ENCODE measurements around the gene C4orf17. TPM values are rescaled to one million over a fixed set of nuclear protein-coding genes. Genes with fewer than 3 reads are reported as not detected.

C4orf17 gene
- polyA plus RNA-seq, 1 of the 3 experiments (the other 2 are of a cell fraction): not detected

- TF ChIP-seq ZBTB33 (IDR thresholded peaks at IDR 0.05; ENCODE audit: borderline replicate concordance, low read depth) (0 out of 2 replicates have a peak, but pooled peaks have one; percentile 41), IRF3 (IDR thresholded peaks at IDR 0.05; ENCODE audit: low read depth, low read length) (no peak), FOSL2 (IDR thresholded peaks at IDR 0.05; ENCODE audit: borderline replicate concordance, low read depth) (no peak), FOXM1 (IDR thresholded peaks at IDR 0.05; ENCODE audit: low read depth) (no peak), SIN3A (IDR thresholded peaks at IDR 0.05; ENCODE audit: borderline replicate concordance, low read depth, low read length) (peak; percentile 64; the same call in 1 of the 2 replicates), CTCF (IDR thresholded peaks at IDR 0.05) (0 out of 2 replicates have a peak, but pooled peaks have one; percentile 16), USF2 (IDR thresholded peaks at IDR 0.05; ENCODE audit: borderline replicate concordance, low read depth, low read length) (no peak), MEF2A (IDR thresholded peaks at IDR 0.05; ENCODE audit: borderline replicate concordance, low read depth) (no peak), RFX5 (IDR thresholded peaks at IDR 0.05; ENCODE audit: low read length) (no peak), POLR2AphosphoS5 (IDR thresholded peaks at IDR 0.05; ENCODE audit: low read depth, low read length) (peak; percentile 87), CHD2 (IDR thresholded peaks at IDR 0.05; ENCODE audit: low read length, partially characterized antibody) (peak; percentile 57), GATA2 (CRISPR knock-in tag; IDR thresholded peaks at IDR 0.05) (no peak), FOXJ3 (CRISPR knock-in tag; IDR thresholded peaks at IDR 0.05) (no peak), RXRA (IDR thresholded peaks at IDR 0.05; ENCODE audit: borderline replicate concordance, low read depth) (no peak), USF1 (IDR thresholded peaks at IDR 0.05; ENCODE audit: borderline replicate concordance, low read depth) (no peak), NFIC (IDR thresholded peaks at IDR 0.05; ENCODE audit: borderline replicate concordance) (peak; percentile 80), TEAD4 (IDR thresholded peaks at IDR 0.05; ENCODE audit: borderline replicate concordance, insufficient read depth) (no peak)
These were observed 52.7 kb downstream of the C4orf17 start, which contains the start of gene TRMT10A (continued) for GRCh38 chr4:99563310-99564186.

All from SK-N-SH (cell line).